ENCODE measurements around the gene DNASE2B. TPM values are rescaled to one million over a fixed set of nuclear protein-coding genes. Genes with fewer than 3 reads are reported as not detected.

Gene DNASE2B
- total RNA-seq, 1 experiment from 2014 or later = not detected

GRCh38 chr1:84368441-84368840 is 29.8 kb upstream of the DNASE2B start:
- H3K27me3 Mint-ChIP-seq (ENCODE audit: unreplicated experiment) = no peaks in the 10 kb centered on the region
- peaks cover 9% of the 10 kb centered on the region for H3K9me3 Mint-ChIP-seq (ENCODE audit: low read depth, unreplicated experiment)
- H3K36me3 Mint-ChIP-seq (ENCODE audit: insufficient read depth, unreplicated experiment) = peaks cover 12% of the 10 kb centered on the region
- peaks cover 12% of the 10 kb centered on the region for H3K4me1 Mint-ChIP-seq (ENCODE audit: low read depth, unreplicated experiment)
- CTCF ChIA-PET = no interaction called here
- intact Hi-C loops (cut with micrococcal nuclease; ENCODE audit: unreplicated experiment) = loop anchor here (5.0 to 10.0 kb wide), 4 partner anchors 64 to 226 kb away; partner anchors contain the start of genes PRKACB and SAMD13
- no peak for DNase-seq
- TF ChIP-seq CTCF (IDR thresholded peaks at IDR 0.05; ENCODE audit: unreplicated experiment) = no peak
- no peak overlapping the region for H3K27ac Mint-ChIP-seq (ENCODE audit: unreplicated experiment)
- H3K4me3 Mint-ChIP-seq (ENCODE audit: low read depth, unreplicated experiment) = no peak overlapping the region
- BruUV-seq (replicated peaks) = no TSS peak

GRCh38 chr1:84370266-84370665 is 28.0 kb upstream of the DNASE2B start:
- no TSS peak for BruUV-seq (replicated peaks)
- Mint-ChIP-seq H3K4me1 (ENCODE audit: low read depth, unreplicated experiment) (peaks cover 11% of the 10 kb centered on the region), H3K4me3 (ENCODE audit: low read depth, unreplicated experiment) (no peak overlapping the region), H3K9me3 (ENCODE audit: low read depth, unreplicated experiment) (peaks cover 9% of the 10 kb centered on the region), H3K27ac (ENCODE audit: unreplicated experiment) (no peak overlapping the region), H3K36me3 (ENCODE audit: insufficient read depth, unreplicated experiment) (peaks cover 11% of the 10 kb centered on the region), H3K27me3 (ENCODE audit: unreplicated experiment) (no peaks in the 10 kb centered on the region)
- CTCF ChIA-PET = interaction anchor here (0.5 kb wide), 1 partner anchor 43 kb away, joined by 6 read pairs; no protein-coding TSS in a partner anchor
- TF ChIP-seq CTCF (IDR thresholded peaks at IDR 0.05; ENCODE audit: unreplicated experiment) = no peak
- intact Hi-C loops (cut with micrococcal nuclease; ENCODE audit: unreplicated experiment) = no loop called here
- no peak for DNase-seq

GRCh38 chr1:84370831-84371394 is 27.4 kb upstream of the DNASE2B start:
- Mint-ChIP-seq H3K4me3 (ENCODE audit: low read depth, unreplicated experiment) (no peak overlapping the region), H3K9me3 (ENCODE audit: low read depth, unreplicated experiment) (peaks cover 9% of the 10 kb centered on the region), H3K27me3 (ENCODE audit: unreplicated experiment) (no peaks in the 10 kb centered on the region), H3K4me1 (ENCODE audit: low read depth, unreplicated experiment) (peaks cover 5% of the 10 kb centered on the region), H3K27ac (ENCODE audit: unreplicated experiment) (no peak overlapping the region), H3K36me3 (ENCODE audit: insufficient read depth, unreplicated experiment) (peaks cover 5% of the 10 kb centered on the region)
- no TSS peak for BruUV-seq (replicated peaks)
- CTCF ChIA-PET = interaction anchor here (0.5 kb wide), 1 partner anchor 42 kb away, joined by 6 read pairs; no protein-coding TSS in a partner anchor
- no peak for TF ChIP-seq CTCF (IDR thresholded peaks at IDR 0.05; ENCODE audit: unreplicated experiment)
- no peak for DNase-seq
- intact Hi-C loops (cut with micrococcal nuclease; ENCODE audit: unreplicated experiment) = no loop called here

- CTCF ChIA-PET = no interaction called here
- Mint-ChIP-seq H3K4me3 (ENCODE audit: low read depth, unreplicated experiment) (no peak overlapping the region), H3K4me1 (ENCODE audit: low read depth, unreplicated experiment) (no peaks in the 10 kb centered on the region), H3K9me3 (ENCODE audit: low read depth, unreplicated experiment) (peaks cover 5% of the 10 kb centered on the region), H3K27ac (ENCODE audit: unreplicated experiment) (no peak overlapping the region), H3K36me3 (ENCODE audit: insufficient read depth, unreplicated experiment) (no peaks in the 10 kb centered on the region), H3K27me3 (ENCODE audit: unreplicated experiment) (no peaks in the 10 kb centered on the region)
- intact Hi-C loops (cut with micrococcal nuclease; ENCODE audit: unreplicated experiment) = no loop called here
- DNase-seq = no peak
- no TSS peak for BruUV-seq (replicated peaks)
- no peak for TF ChIP-seq CTCF (IDR thresholded peaks at IDR 0.05; ENCODE audit: unreplicated experiment)
Observed at GRCh38 chr1:84373436-84374141, 24.7 kb upstream of the DNASE2B start.

All from Calu3 (cell line).